Progenitor cell of endocrine pancreas (in vitro differentiated cells): ENCODE results near the gene OGDHL. TPM values are rescaled to one million over a fixed set of nuclear protein-coding genes. Genes with fewer than 3 reads are reported as not detected.

Experiments
- DNase-seq: peaks from one replicate; pipeline ENCODE4 v3.0.0; 2021; ENCODE audit warnings: low spot score; ENCODE audit not compliant: unreplicated experiment
- H3K27ac Mint-ChIP-seq: 2 replicates; pipeline ENCODE4 v1.8.0; 2021; ENCODE audit warnings: mild to moderate bottlenecking, moderate library complexity, mixed read lengths
- H3K27me3 Mint-ChIP-seq: 2 replicates; pipeline ENCODE4 v1.8.0; 2021; ENCODE audit warnings: mixed read lengths
- H3K36me3 Mint-ChIP-seq: 2 replicates; pipeline ENCODE4 v1.8.0; 2022; ENCODE audit warnings: mixed read lengths; ENCODE audit not compliant: insufficient read depth
- H3K4me1 Mint-ChIP-seq: 2 replicates; pipeline ENCODE4 v1.8.0; 2021; ENCODE audit warnings: low read depth, mixed read lengths
- H3K4me3 Mint-ChIP-seq: 2 replicates; pipeline ENCODE4 v1.8.0; 2021; ENCODE audit warnings: low read depth, mild to moderate bottlenecking, moderate library complexity, mixed read lengths
- H3K9me3 Mint-ChIP-seq: 2 replicates; pipeline ENCODE4 v1.8.0; 2021; ENCODE audit warnings: low read depth, mixed read lengths
- total RNA-seq: library from RNA; stranded (reverse); gene quantifications from 2 replicates; pipeline ENCODE4 v1.2.1, GENCODE V29; 2021
- TF ChIP-seq, protein P1 (sequence below): fragments of 200-600 bp; sonication (generic); IDR thresholded peaks from one replicate; pipeline ENCODE4 v1.5.0; 2021; ENCODE audit warnings: antibody characterized with exemption, mild to moderate bottlenecking; ENCODE audit not compliant: unreplicated experiment

The OGDHL gene
- total RNA-seq, 1 donor from 2014 or later: 9.1 TPM

DNA sequence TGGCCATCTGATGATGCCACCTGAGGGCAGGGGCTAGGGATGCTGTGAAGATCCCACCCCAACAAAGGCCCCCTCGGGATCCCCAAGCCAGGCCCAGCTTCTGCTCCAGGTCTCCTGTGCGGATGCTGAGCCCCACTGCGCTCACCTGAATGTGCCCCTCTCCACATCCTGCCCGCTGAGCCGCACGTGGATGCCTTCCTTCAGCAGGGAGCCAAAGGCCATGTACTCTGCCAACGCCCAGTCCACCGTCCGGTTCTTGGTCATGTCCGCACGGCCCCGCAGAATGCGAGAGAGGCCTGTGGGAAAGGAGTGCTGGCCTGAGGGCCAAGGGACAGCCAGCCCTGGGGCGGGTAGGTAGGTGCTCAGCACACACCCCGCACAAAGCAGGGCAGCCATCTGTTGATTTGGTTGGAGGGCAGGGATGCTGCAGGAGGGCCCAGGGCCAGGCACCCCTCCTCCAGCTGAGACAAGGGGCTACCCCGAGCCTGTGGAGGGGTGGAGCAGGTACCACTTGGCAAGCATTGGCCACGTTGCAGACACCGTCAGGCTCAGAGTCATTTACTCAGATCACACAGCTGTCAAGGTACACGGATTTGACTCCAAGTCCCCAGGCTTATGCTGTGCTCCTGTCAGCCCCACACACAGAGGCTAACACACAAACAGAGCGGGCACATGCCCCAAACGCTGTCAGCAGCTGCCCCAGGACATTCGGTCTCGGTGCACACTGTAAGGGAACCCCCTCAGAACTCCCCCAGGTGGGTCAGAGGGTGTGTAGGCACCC lies 19.2 kb downstream of the OGDHL start:
- TF ChIP-seq, protein P1, sequence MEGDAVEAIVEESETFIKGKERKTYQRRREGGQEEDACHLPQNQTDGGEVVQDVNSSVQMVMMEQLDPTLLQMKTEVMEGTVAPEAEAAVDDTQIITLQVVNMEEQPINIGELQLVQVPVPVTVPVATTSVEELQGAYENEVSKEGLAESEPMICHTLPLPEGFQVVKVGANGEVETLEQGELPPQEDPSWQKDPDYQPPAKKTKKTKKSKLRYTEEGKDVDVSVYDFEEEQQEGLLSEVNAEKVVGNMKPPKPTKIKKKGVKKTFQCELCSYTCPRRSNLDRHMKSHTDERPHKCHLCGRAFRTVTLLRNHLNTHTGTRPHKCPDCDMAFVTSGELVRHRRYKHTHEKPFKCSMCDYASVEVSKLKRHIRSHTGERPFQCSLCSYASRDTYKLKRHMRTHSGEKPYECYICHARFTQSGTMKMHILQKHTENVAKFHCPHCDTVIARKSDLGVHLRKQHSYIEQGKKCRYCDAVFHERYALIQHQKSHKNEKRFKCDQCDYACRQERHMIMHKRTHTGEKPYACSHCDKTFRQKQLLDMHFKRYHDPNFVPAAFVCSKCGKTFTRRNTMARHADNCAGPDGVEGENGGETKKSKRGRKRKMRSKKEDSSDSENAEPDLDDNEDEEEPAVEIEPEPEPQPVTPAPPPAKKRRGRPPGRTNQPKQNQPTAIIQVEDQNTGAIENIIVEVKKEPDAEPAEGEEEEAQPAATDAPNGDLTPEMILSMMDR: no peak
- no peak overlapping the region for H3K27ac Mint-ChIP-seq
- H3K27me3 Mint-ChIP-seq: no peaks in the 10 kb centered on the region
- H3K36me3 Mint-ChIP-seq: no peaks in the 10 kb centered on the region
- no peaks in the 10 kb centered on the region for H3K4me1 Mint-ChIP-seq
- no peaks in the 10 kb centered on the region for H3K9me3 Mint-ChIP-seq
- H3K4me3 Mint-ChIP-seq: no peak overlapping the region
- DNase-seq: no peak

DNA sequence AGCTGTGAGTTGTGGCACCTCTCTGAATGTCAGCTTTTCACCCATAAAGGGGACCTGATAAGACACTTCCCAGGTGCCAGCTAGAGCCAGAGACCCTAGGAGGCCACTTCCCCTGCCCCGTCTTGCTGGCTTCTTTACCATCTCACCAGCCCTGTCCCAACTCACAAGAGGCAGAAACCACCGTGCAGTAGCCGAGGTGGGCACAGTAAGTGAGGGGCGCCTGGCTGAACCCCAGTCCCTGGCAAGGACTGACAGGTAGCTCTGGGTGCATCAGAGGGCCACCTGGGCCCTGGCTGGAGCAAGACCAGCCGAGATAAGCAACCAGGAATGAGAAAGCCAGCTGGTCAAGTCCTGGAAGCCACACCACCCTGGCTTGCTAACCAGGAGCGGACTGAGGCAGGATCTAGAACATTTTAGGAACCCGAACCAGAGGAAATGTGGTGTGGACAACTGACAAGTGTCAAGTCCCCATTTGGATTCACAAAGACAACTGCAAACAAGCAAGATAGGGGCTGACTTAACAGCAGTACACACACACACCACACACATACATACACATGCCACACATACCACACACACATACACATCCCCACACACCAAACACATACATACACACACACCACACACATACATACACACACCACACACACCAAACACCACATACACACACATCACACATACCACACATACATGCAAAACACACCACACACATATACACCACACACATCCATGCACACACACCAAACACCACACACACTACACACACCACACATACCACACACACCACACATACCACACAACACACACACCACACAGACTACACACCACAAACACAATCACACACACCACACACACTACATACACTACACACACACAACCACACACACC lies 20.8 kb downstream of the OGDHL start:
- H3K4me3 Mint-ChIP-seq: no peak overlapping the region
- H3K4me1 Mint-ChIP-seq: no peaks in the 10 kb centered on the region
- DNase-seq: no peak
- no peaks in the 10 kb centered on the region for H3K27me3 Mint-ChIP-seq
- no peak overlapping the region for H3K27ac Mint-ChIP-seq
- H3K9me3 Mint-ChIP-seq: no peaks in the 10 kb centered on the region
- H3K36me3 Mint-ChIP-seq: no peaks in the 10 kb centered on the region
- TF ChIP-seq, protein P1: no peak

DNA sequence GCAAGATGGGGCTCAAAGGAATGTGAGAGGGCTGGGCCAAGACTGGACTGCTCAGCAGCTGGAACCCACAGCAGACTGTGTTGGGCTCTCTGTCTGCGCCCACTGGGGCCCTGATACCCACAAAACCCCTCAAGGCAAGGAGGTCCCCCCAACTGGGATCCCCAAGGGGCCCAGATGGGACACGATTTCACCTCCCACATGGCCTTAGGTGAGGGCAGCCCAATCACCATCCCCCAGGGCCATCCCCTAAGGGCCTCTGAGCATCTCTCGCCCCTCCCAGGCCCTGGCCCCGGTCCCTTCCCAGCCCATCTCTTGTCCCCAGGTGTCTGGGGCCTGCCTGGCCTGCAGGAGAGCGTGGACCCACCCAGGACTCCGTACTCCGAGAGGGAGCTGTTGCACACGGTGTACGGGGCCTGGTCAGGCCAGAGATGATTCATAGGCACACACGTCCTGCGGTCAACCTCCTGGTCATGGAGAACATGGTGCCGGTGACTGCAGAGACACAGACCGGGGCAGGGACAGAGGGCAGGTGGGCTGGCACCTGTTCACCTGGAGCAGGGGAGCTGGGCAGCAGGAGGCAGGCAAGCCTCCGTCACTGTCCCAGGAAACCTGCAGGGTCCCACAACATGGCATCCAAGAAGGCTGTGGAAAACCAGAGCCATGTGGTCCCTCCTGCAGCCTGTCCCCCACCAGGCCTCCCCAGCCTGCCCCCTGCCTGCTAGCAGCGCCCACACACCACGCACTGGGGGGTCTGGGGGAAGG lies 21.6 kb downstream of the OGDHL start:
- Mint-ChIP-seq H3K27me3 (no peaks in the 10 kb centered on the region), H3K36me3 (peaks cover 1% of the 10 kb centered on the region), H3K4me1 (no peaks in the 10 kb centered on the region), H3K9me3 (no peaks in the 10 kb centered on the region), H3K27ac (no peak overlapping the region), H3K4me3 (no peak overlapping the region)
- no peak for DNase-seq
- TF ChIP-seq, protein P1: no peak

DNA sequence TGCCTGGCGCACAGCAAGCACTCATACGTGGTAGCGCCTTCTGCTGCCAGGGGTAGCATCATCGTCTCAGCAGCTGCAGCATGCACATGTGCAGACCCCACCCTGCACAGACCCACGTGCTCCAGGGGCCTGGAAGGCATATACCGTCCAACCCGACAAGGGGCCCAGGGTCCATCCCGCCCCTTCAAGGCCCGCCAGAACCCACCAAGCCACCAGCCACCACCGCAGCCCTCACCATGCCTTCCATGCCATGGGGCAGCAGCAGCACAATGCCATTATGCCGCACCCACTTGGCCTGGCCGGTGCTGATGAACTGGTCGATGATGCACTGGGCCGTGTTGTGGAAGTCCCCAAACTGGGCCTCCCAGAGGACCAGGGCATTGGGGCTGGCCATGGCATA lies 22.7 kb downstream of the OGDHL start:
- Mint-ChIP-seq H3K9me3 (no peaks in the 10 kb centered on the region), H3K27ac (no peak overlapping the region), H3K36me3 (peaks cover 2% of the 10 kb centered on the region), H3K27me3 (no peaks in the 10 kb centered on the region), H3K4me1 (peaks cover 1% of the 10 kb centered on the region), H3K4me3 (no peak overlapping the region)
- TF ChIP-seq, protein P1: no peak
- DNase-seq: no peak
